Measurements from ENCODE around the gene ZBTB21. TPM values are rescaled to one million over a fixed set of nuclear protein-coding genes. Genes with fewer than 3 reads are reported as not detected.

ZBTB21 gene
- total RNA-seq, 1 donor from 2014 or later, result 3.0 TPM

DNA sequence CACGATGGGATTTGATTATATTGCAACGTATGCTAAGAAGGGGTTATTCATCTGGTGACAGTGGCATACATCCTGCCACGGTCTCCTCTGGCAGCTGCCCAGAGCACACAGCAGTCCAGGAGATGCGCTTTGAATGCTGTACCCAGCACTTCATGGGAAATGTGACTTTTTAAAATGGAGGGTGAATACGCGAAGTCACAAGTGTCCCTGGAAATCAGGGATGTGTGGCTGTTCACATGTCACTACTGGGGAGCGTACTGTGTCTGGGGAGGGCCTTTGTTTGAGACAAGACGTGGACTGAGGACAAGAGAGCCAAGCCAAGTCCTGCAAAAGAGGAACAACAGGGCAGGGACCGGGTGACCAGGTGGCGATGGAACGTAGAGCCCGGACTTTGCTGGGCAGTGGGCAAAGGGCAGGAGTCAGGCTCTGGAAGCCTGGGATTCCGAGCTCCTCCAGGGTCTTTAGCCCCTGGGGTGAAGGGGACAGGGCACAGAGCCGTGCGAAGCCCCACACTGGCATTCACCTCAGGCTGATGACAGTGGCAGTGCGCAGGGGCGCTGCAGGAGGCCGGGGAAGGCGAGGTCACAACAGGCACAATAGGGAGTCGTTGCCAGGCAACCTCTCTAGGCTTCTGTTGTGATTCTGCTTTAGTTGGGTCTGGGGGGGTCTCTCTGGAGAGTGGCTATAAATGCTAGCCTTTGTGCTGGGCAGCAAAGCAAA, 11.4 kb upstream of the ZBTB21 start:
- DNase-seq (ENCODE audit: low read depth in 2 of 2), result no peak

DNA sequence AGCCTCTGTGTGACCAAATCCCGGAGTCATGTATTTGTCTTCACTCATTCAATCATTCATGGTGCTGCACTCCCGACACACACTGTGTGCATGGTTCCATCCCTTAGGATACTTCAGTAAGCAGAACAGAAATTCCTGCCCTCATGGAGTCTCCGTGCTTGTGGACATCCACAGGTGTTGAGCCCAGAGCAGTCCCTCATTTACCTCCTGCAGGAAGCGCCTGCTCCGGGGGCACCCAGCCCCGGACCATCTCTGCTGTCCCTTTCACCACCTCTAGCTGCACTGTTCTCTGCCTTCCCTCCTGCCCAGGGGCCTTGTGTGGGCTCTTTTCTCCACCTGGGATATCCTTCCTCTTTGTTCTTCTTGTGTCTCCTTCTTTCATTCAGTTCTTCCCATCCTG, 9.5 kb upstream of the ZBTB21 start:
- no peak for DNase-seq (ENCODE audit: low read depth in 2 of 2)

DNA sequence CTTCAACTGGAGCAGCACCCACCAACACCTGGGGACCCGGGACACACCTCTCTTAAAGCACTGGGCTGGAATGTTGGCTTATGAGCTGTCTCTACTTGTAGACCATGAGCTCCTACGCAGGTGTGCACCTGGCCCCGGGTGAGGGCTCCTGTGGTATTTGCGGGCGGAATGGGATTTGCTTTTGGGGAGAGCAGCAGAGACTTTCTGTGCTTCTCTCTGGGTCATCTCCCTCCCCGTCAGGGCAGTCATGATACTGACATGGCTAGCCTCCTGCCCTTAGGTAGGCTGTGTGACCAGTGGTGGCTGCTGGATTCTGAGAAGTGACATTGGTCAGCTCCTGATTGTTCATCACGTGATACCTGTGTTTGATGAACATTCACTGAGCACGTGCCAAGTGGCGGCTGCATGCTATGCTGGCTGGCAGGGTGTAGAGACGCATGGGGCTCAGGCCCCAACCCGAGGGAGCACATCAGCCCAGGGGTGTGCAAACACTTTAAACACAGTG, 9.0 kb upstream of the ZBTB21 start:
- no peak for DNase-seq (ENCODE audit: low read depth in 2 of 2)

DNA sequence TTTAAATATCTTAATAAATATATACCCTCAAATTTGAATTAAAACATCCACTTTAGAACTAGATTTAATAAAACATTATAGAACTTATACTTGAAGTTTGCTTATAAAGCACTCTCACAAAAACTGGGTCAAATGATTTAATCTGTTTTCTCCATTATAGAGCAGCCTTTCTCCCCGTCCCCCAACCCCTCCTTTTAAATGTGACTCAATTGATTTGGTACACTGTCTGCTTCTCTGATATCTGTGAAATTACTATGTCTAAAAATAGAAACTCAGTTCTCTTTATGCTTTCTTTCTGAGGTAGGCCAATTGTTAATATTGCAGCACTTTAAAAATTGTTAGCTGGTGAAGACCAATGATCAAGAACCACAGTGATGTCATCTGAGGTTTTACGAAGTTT, 6.9 kb upstream of the ZBTB21 start:
- DNase-seq (ENCODE audit: low read depth in 2 of 2), result no peak

DNA sequence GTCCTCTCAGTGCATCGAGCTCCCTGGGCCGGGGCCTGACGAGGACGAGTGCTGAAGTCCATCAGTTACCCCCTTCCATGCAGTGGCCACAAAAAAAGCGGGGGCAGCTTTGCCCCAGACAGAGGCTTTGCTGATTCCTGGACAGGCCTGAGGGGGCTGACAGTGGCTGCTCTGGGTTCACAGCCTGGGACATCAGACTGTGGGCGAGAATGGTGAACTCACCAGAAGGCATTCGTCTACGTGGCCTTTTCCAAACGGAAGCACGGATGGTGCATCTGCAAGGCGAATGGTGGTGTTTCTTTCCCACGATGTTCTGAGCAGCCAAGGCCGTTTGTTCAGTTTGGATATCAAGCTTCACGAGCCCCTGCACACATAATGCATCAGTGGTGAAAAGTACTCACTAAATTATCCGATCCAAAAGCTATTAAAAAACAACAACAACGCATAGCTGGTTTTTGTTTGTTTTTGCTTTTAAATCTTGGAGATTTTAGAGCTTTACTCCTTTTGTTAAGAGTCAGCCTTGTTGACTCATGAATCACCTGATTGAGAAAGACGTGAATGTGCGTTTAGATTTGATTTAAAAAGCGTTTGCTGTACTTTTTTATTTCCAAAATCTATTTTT, 6.3 kb upstream of the ZBTB21 start:
- DNase-seq (ENCODE audit: low read depth in 2 of 2), result no peak

DNA sequence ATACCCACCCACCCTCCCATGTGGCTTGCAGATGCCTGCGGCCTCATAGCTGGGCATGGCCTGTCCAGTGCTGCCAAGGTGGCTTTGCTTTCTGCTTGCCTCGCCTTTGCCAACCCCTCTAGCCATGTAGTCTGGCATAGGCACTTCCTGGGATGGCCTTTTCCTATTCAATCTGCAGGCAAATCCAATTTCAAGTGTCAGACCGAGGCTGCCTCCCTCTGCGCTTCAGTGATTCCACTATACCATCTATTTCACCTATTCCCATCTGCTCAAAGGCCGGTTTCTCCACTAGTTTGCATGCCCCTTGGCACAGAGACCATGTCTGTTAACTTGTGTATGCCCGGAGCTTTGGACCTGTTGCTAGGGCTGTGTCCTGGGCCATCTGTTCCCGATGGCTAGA, 3.8 kb upstream of the ZBTB21 start:
- DNase-seq (ENCODE audit: low read depth in 2 of 2), result no peak

DNA sequence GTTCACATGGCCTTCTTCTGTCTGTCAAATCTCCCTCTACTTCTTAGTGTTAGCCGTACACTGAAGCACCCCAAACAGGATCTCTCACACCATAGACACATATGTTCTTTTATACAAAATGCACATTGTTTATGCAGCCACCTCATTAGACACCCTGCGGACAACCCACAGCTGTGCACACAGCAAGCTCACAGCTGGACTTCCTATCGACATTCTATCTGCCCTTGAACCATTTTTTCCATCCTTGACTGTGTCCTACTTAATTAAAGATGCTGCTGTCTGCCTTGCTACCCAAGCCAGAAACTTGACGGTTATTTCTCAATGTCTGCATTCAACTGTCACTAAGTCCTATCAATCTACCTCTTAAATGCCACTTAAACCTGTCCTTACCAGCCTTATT, 3.2 kb upstream of the ZBTB21 start:
- no peak for DNase-seq (ENCODE audit: low read depth in 2 of 2)

DNA sequence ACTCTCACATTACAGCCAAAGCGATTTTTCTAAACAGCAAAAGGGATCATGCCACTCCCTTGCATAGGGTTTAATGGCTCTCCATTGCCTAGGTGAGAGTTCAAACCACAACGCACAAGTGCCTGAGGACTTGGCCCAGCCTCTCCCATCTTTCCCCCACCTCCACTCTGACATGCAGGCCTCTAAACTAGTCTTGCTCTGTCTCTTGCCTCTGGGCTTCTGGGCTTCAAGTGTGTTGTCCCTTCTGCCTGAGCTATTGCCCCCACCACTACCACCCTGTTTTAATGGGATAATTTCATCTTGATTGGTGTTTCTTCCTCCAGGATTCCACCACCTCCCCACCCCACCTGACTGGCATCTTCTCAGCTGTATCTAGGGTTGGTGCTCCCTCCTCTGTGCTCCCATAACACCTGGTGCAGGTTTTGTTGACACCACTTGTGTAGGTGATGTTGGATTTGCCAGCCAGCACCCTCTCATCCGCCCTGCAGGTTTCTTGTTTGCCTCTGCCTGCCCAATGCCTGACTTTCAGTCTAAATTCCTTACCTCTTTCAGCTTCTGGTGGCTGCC, 2.7 kb upstream of the ZBTB21 start:
- DNase-seq (ENCODE audit: low read depth in 2 of 2), result no peak

DNA sequence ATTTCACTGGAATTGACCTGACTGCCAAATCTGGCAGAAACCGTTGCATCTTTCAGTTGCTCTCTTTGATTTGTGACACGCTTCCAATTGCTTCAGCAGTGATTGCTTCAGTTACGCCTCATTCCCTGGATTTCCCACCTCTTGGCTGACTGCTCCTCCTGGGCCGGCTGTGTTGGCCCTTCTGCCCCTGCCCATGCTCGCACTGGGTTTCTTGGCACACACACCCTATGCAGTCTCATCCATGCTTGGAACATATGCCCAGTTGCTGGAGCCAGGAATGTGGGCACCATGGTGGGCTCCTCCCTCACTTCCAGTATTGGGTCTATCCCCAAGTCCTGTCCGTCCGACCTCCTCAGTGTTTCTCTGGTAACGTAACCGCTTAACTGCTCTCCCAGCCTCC, 2.2 kb upstream of the ZBTB21 start:
- no peak for DNase-seq (ENCODE audit: low read depth in 2 of 2)

DNA sequence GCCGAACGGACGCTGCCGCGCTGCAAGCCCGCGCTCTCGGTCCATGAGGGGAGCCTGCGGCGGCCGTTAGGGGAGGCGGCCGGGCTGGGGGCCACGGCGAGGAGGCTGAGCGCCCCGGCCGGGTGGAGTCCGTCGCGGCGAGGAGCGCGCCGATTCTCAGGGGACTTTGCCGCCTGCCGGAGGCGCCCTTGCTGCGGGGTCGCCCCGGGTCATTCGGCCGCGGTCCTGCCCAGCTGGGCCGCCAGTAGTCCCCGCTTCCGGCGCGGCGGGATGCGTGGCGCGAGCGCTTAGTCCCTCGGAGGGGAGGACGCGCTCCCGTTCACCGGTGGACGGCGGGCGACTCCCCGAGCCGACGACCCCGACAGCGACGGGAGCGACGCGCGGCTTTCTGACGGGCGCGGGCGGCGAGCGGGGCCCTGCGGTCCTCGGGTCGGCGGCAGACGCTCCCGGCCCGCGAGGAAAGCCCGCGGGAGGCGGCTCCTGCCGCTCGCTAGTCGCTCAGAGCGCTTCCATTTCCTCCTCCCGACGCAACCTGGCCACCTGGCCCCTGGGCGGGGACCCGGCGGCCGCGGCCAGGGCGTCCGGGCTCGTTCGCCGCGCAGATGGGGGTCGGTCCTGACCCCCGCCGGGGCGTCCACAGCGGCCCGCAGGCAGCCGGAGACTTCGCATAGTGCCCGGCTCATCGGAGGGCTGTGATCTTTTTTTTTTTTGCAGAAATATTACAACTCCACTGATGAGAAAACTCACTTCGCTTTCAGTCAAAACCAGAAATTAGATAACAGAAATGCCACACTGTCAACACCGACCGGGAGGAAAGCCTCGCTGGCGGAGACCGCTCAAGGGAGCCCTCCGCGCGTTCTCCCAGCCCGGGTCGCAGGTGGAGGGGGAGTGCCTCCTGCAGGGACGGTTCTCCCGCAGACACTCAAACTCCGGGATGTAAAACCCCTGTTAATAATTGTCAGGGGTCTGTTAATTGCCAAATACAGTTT, 641 bp upstream of the ZBTB21 start:
- peak in 1 of 2 donors; percentile 25 for DNase-seq (ENCODE audit: low read depth in 2 of 2)

DNA sequence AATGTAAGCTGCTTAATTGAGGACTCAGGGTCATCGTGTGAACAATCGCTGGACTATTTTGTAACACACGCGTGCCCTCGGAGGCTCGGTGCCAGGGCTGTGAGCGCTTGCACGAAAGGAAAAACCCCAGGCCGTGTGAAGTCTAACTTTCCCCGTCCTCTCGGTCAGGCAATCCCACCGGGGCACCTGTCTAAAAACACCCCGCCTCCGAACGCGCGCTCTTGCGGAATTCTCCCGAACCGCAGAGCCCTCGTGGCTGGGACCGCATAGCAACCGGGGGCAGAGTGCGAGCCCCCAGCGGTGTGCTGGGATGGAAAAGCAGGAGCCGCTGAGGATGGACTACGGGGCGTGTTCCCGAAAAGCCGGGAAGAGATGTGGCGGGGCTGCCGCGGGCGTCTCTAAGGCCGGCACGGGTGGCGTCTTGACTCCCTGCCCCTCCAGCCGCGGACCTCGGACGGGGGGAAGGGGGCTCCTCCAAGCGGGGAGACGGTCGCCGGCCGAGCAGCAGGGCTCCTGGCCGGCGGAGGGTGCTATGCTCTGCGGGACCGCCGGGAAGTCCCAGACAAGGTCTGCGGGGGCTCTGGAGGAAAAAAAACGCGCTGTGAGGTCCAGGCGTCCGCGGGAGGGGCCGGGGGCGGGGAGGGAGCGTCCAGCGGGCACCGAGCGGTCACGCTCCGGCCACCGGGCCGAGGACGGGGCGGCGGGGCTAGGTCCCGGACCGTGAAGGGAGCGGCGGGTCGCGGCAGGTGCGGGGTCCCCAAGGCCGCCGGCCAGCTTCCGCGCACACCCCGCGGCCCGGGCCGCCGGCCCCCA, 936 bp downstream of the ZBTB21 start:
- DNase-seq (ENCODE audit: low read depth in 2 of 2), result peak; percentile 61 to 81

DNA sequence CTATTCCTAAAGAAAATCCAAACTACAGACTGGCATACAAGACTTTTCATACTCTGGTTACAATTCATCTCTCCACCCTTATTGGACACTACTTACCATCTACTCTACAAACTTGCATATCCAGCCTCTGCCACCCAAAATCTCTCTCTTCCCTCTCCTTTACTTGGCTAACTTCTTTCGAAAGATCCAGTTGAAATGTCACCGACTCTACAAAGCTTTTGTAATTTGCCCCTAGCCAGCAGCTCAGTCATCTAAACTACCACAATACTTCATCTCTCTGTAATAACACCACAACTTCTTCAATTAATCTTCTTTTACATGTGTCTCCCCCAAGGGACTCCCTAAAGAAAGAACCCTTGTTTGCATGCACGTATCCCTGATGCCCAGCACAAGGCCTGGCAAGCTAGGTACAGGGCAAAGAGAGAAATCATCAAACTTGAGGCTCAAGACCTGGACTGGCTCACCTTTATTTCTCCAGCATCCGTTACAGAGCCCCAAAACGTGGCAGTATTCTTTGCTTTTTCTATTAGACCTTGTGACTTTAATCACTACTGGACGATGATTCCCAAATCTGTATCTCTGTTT, 2.7 kb downstream of the ZBTB21 start:
- DNase-seq (ENCODE audit: low read depth in 2 of 2), result no peak

DNA sequence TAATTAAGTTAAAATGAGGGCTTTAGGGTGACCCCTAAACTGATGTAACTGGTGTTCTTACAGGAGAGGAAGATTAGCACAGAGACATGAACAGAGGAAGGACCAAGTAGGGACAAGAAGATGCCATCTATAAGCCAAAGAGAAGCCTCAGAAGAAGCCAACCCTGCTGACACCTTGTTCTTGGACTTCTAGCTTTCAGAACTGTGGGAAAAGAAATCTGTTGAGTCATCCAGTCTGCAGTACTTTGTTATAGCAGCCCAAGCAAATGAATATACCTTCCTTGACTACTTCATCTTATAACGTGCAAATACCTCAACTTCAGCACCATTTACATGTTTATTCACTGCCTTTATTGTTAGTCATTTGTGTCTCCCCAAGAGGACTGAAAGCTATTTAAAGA, 3.4 kb downstream of the ZBTB21 start:
- no peak for DNase-seq (ENCODE audit: low read depth in 2 of 2)

DNA sequence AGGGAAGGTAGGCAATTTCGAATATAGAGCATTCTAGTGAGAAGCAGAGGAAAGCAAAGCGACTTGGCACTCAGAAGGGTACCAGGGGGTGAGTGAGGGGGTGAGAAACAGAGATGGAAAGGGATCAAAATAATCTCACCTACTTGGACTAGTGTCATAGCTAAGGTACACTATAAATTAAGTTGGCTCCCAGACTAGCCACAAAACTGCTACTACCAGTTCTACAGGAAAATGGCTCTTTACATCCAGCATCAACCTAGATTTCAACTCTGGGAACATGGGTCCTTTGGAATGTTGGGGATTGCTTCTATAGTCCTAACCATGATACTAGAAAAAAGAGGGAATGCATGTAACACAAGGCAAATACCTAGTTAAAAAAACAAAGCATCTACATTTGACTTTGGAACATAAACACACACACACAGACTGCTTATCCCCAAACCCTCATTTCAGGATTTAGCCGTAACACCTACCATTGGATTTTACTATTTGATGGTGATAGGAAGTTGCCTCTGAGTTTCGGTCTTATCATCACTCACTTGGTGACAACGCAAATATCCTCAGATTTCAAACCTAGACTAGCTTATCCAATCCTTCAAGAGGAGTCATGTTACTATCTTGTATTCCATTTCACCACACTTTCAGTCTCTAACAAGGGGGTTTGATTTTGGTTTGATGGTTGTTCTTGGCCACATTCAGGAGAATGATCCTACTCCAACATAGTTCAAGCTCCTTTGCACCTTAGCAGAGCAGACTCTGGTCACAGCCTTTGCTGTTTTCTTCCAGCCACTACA, 5.6 kb downstream of the ZBTB21 start:
- DNase-seq (ENCODE audit: low read depth in 2 of 2), result no peak

DNA sequence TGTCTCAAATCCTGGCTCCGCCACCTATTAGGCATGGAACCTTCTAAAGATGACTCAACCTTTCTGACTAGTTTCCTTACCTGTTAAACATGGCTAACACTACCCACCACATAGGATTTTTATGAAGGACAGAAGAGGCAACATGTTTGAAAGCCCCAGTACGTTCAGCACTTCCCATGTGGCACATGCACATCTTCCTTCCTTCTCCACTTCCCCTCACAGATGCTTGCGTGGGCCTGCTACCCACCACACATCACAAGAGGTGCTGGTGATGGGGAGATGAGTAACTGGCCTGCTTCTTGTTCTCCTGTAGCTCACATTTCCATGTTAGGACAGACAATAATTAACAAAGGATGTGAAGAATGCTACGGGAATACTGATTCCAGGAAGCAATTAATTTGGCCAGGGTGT, 7.1 kb downstream of the ZBTB21 start:
- no peak for DNase-seq (ENCODE audit: low read depth in 2 of 2)

DNA sequence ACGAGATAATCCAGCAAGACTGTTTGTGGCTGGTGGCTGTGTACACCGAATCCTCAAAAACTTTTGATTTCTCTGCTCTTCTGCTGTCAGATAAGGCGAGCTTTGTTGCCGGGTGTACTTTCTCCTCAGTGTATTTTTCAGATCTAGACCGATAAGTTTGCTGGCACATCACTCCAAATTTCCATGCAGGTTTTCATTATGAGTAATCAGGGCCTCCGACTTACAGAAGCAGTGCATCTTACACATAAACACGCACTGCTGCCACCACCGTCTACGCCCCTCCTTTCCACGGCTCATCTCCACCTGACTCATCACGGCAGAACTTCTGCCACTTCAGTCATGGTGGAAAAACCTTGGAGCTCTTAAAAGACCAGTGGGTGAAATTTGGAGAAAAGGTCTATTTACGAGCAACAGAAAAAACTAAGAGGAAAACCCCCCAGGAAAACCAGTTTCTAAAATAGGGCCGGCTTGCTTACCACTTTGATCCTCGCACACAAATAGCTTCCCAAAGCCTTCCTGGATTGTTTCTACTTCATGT, 7.7 kb downstream of the ZBTB21 start:
- DNase-seq (ENCODE audit: low read depth in 2 of 2), result no peak

DNA sequence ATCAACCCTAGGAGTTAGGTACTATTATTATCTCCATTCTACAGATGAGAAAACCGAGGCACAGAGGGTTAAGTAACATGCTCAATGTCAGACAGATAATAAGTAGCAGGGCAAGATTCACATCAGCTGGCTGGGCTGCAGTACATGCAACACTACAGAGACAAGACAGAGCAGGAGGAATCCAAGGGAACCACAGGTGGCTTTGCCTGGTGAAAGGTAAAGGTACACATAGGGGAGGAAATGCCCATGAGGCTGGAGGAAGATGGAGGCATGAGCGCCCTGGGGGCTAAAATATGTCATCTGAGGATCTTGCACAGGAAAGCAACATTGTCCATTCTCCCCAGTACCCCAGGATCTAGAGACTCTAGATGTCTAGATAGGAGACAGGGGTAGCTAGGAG, 8.4 kb downstream of the ZBTB21 start:
- DNase-seq (ENCODE audit: low read depth in 2 of 2), result no peak

DNA sequence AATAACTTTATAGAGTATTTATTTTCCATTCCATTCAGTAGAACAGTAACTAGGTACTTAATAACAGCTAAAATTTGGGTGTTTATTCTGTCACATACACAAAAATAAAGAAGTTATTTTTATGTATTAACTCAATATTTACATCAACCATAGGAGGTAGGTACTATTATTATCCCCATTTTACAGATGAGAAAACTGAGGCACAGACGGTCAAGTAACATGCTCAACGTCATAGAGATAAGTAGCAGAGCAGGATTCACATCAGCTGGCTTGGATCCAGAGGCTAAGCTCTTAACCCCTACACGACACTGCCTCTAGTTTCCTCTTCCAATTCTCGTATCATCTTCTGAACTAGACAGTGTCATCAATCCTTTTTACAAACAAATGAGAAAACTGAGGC, 9.3 kb downstream of the ZBTB21 start:
- DNase-seq (ENCODE audit: low read depth in 2 of 2), result no peak

DNA sequence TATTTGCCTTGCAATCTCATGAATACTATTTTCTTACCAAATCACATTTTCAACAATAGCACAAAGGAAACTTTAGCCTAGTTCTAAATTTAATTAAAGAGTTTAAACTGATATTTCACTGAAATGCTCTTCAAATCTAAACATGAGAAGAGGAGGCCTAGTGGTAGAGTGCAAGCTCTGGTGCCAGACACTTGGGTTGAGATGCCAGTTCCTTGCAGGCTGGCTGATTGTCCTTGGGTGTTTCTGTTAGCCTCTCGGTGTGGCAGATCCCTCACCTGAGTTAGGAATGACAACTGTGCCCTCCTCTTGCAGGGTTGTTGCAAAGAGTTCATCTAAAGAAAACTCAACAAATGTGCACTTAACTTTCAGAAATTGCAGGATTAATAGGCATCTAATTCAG, 12.5 kb downstream of the ZBTB21 start:
- DNase-seq (ENCODE audit: low read depth in 2 of 2), result no peak

All from dermis microvascular lymphatic vessel endothelial cell (primary cell).